ENCODE results near the gene ST3GAL4. TPM values are rescaled to one million over a fixed set of nuclear protein-coding genes. Genes with fewer than 3 reads are reported as not detected.
A peak's percentile ranks its signal among the peaks of the same experiment; 100 is the strongest.

Gene ST3GAL4
- total and polyA plus RNA-seq, 10 of the 15 experiments (the other 5 are each of a cell fraction or from before 2014, with no cell fraction given) = 3.8 to 8.1 (median 6.5) TPM; not detected in 2

- no peak for FAIRE-seq
- H3K36me3 ChIP-seq (ENCODE audit: control insufficient read depth in 2 of 2, insufficient read depth in 2 of 2, low read length in 1 of 2) = no peaks in the 10 kb centered on the region
- H3K4me2 ChIP-seq (ENCODE audit: control insufficient read depth, insufficient read depth) = no peak overlapping the region
- ATAC-seq = peak; percentile 24; the same call in 2 of the 3 replicates
- no peaks in the 10 kb centered on the region for H3K27me3 ChIP-seq (replicated peaks in 1 of 2; ENCODE audit: control insufficient read depth in 2 of 2, insufficient read depth in 2 of 2, low read length in 1 of 2)
- intact Hi-C loops (cut with micrococcal nuclease; ENCODE audit: unreplicated experiment) = no loop called here
- H3K79me2 ChIP-seq (ENCODE audit: control insufficient read depth, insufficient read depth, low read length) = no peaks in the 10 kb centered on the region
- no peaks in the 10 kb centered on the region for H3K4me1 ChIP-seq (ENCODE audit: control insufficient read depth, insufficient read depth, low read length)
- in situ Hi-C loops (cut with MboI) = no loop called here
- ChIA-PET CTCF (no interaction called here), SMC1A (ENCODE audit: uncharacterized antibody, unreplicated experiment) (interaction anchor here (0.7 kb wide), 1 partner anchor 564 kb away, joined by 3 read pairs; no protein-coding TSS in a partner anchor), POLR2A (no interaction called here), RAD21 (ENCODE audit: unreplicated experiment) (no interaction called here)
- H3K9me3 ChIP-seq (replicated peaks; ENCODE audit: control insufficient read depth, insufficient read depth, low read length) = no peaks in the 10 kb centered on the region
- no peak overlapping the region for H3K4me3 ChIP-seq
- no TSS peak for BruUV-seq (replicated peaks)
- TF ChIP-seq SRF (IDR thresholded peaks at IDR 0.05; ENCODE audit: low read depth in 2 of 2, low read length in 2 of 2) = no peak
- TF ChIP-seq, protein P1, sequence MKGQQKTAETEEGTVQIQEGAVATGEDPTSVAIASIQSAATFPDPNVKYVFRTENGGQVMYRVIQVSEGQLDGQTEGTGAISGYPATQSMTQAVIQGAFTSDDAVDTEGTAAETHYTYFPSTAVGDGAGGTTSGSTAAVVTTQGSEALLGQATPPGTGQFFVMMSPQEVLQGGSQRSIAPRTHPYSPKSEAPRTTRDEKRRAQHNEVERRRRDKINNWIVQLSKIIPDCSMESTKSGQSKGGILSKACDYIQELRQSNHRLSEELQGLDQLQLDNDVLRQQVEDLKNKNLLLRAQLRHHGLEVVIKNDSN (IDR thresholded peaks at IDR 0.05; ENCODE audit: borderline replicate concordance, extremely low read length, insufficient read depth, low read depth, low read length) = no peak
- TF ChIP-seq POLR2AphosphoS2 (IDR thresholded peaks at IDR 0.05; ENCODE audit: low read depth, low read length) = no peak
- TF ChIP-seq NFXL1 (IDR thresholded peaks at IDR 0.05; ENCODE audit: borderline replicate concordance) = no peak
- TF ChIP-seq ESRRA (IDR thresholded peaks at IDR 0.05; ENCODE audit: low read length) = no peak
- no peak for TF ChIP-seq CHD4 (IDR thresholded peaks at IDR 0.05)
- TF ChIP-seq CHD1 (IDR thresholded peaks at IDR 0.05; ENCODE audit: low read depth, low read length) = no peak
- TF ChIP-seq POLR2AphosphoS5 (IDR thresholded peaks at IDR 0.05; ENCODE audit: low read length) = no peak
- TF ChIP-seq MTA2 (IDR thresholded peaks at IDR 0.05; ENCODE audit: low read depth) = no peak
- TF ChIP-seq TAF1 (IDR thresholded peaks at IDR 0.05; ENCODE audit: borderline replicate concordance, low read depth, low read length) = no peak
- TF ChIP-seq HDAC2 (IDR thresholded peaks at IDR 0.05) = no peak
- no peak for TF ChIP-seq POLR2A (IDR thresholded peaks at IDR 0.05; ENCODE audit: low read depth, low read length)
- no peak for TF ChIP-seq ASH2L (IDR thresholded peaks at IDR 0.05; ENCODE audit: borderline replicate concordance, low read depth)
- no peak for TF ChIP-seq KAT2A (conservative IDR thresholded peaks at IDR 0.05; ENCODE audit: control insufficient read depth, low read depth, low read length)
- TF ChIP-seq SMARCA5 (IDR thresholded peaks at IDR 0.05) = no peak
- TF ChIP-seq GATAD2B (conservative IDR thresholded peaks at IDR 0.05; ENCODE audit: low read depth) = no peak
- TF ChIP-seq ATF3 (IDR thresholded peaks at IDR 0.05; ENCODE audit: borderline replicate concordance, extremely low read depth, low read depth, low read length) = no peak
- TF ChIP-seq PRDM15 (CRISPR knock-in tag; IDR thresholded peaks at IDR 0.05) = no peak
- TF ChIP-seq ZNF217 (IDR thresholded peaks at IDR 0.05) = no peak
- no peak overlapping the region for H3K9ac ChIP-seq (ENCODE audit: control insufficient read depth, insufficient read depth, low read length)
- no peak for DNase-seq (ENCODE audit: low read depth, low spot score)
- H2AFZ ChIP-seq (ENCODE audit: control insufficient read depth, low read depth, low read length) = no peak overlapping the region
- H4K20me1 ChIP-seq (ENCODE audit: control insufficient read depth, insufficient read depth) = no peaks in the 10 kb centered on the region
- H3K27ac ChIP-seq (ENCODE audit: control insufficient read depth, insufficient read depth) = no peak overlapping the region
- WGBS (ENCODE audit: insufficient coverage, insufficient replicate concordance, low lambda C conversion rate, missing lambda C conversion rate) = 50% methylated on average over 20 of the region's 20 CpGs
Observed at GRCh38 chr11:126383339-126384335, 28.2 kb downstream of the ST3GAL4 start.

Measured in GM12878 (cell line).